HG02798 (cell line): Measurements from ENCODE around the gene ZNF519.
A peak's percentile ranks its signal among the peaks of the same experiment; 100 is the strongest.
"Not testable (repeated sequence)": the region's sequence is repeated elsewhere in the genome, so short reads cannot be mapped to it uniquely, and the experiment has no call there.

Experiments used
- ATAC-seq: cut with Tn5 transposase; IDR thresholded peaks from one replicate; pipeline ENCODE4 v1.9.1; 2021; ENCODE audit warnings: mild to moderate bottlenecking; ENCODE audit not compliant: unreplicated experiment, poor library complexity

ZNF519 gene

GRCh38 chr18:14132271-14132700 is at the start of gene ZNF519:
ZNF519 (minus strand) TSS chr18:14132435; CDS start chr18:14132277, 158 bp downstream.
- ATAC-seq: peak; percentile 100

- peak; percentile 15 for ATAC-seq
Observed at GRCh38 chr18:14179306-14179705, 47.1 kb upstream of the ZNF519 start.

DNA sequence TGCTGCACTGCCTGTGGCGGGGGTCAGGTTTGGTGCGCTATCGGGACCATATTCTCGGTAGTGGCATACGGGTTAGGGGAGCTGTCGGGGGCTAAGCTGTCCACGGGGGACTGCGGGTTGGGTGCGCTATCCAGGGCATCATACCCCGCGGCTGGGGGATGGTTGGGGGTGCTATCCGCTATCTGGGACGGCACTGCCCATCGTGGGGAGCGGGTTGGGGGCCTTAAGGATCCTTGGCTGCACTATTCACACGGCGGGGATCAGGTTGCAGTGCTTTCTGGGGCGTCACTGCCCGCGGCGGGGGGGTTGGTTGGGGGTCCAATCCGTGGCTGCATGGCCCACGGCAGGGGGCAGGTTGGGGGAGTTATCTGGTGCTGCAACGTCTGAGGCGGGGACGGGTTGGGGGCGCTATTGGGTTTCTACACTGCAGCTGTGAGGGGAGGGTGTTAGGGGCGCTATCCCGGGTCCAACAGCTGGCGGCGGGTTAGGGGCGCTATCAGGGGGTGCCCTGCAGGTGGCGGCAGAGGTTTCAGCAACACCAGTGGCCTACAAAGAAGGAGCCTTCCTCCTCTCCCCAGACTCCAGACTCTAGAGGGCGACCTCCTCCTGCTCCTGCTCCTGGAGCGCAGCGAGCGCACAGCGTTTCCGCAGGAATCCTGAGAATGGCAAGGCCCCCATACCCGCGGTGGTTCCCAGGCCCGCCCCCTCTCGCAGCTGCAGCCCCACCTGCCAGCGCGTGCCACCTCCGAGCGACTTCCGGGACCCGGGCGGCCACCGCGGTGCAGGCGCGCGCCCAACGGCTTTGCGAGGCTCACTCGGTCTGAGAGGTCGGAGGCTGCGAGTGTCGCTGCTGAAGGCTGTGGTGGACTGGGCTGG is 46.3 kb upstream of the ZNF519 start:
- ATAC-seq: peak; percentile 89

- ATAC-seq: not testable (repeated sequence)
Observed at GRCh38 chr18:14177540-14178320, 45.5 kb upstream of the ZNF519 start.

DNA sequence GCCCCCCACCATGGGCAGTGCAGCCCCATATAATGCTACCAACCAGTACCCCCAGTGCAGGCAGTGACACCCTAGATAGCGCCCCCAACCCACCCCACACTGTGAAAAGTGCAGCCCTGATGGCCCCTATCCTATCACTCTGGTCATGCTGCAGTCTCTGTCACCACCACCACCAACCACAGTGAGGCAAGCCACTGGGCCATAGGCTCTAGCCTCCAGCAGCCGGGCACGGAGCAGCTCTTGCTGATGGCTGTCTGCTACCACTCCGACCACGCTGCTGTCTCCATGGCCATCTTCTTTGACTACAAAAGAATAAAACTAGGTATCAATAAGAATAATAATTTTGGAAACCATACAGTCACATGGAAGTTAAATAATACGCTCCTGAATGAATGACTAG is 43.2 kb upstream of the ZNF519 start:
- not testable (repeated sequence) for ATAC-seq

GRCh38 chr18:14174706-14175085 is 42.5 kb upstream of the ZNF519 start:
- ATAC-seq: no peak

DNA sequence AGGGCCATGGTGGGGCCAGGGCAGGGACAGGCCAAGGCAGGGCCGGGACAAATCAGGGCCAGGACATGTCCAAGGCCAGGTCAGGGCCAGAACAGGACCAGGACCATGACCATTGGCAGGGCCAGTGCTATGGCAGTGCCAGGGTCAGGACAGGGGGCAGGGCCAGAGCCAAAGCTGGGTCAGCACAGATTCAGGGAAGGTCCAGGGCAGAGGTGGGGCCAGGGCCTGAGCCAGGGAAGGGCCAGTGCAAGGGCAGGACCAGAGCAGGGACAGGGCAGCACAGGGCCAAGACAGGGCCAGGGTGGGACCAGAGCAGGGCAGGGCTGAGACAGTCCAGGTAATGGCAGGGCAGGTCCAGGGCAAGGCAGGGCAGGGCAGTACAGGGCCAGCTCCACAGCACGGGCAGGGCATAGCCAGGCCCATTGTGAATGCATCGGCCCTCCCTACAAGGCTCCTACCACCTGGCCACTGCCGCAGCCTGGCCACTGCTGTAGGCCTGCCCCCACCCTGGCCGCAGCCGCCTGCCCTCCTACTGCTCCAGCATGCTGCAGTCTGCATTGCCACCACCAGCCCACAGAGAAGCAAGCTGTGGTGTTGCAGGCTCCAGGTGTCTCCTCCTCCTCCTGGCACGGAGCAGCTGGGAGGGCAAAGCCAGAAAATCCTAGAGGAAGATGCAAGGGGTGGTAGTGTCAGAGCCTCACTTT is 41.9 kb upstream of the ZNF519 start:
- ATAC-seq: not testable (repeated sequence)

GRCh38 chr18:14173116-14173951 is 41.1 kb upstream of the ZNF519 start:
- not testable (repeated sequence) for ATAC-seq

DNA sequence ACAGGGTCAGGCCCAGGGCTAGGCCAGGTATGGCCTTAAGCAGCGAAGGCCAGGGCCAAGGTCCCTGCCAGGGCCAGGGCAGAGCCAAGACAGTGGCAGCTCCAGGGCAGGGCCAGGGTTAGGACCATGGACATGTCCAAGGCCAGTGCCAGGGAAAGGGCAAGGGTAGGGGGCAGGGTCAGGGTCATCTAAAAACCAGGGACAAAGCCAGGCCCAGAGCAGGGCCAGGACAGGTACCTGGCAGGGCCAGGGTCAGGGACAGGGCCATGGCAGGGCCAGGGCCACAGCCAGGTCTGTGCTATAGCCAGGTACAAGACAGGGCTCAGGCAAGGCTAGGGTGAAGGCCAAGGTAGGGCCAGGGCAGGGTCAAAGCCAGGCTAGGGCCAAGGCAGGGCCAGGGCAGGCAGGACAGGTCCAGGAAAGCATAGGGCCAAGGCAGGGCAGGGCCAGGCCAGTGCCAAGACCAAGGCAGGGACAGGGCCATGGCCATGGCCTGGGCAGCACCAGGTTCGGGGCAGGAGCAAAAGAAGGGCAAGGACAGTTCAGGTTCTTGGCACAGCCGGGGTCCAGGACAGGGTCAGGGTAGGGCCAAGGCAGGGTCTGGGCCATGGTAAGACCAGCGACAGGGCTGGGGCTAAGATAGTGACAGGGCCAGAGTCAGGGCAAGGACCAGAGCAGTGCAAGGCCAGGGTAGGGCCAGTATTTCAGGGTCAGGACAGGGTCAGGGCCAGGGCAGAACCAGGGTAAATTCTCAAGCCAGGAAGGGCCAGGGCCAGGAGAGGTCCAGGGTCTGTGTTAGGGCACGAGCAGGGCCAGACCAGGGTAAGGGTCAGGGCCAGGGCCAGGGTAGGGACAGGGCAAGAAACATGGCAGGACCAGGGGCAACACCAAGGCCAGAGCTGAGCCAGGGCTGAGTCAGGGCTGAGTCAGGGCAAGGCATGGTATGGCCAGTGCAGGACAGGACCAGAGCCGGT is 40.2 kb upstream of the ZNF519 start:
- not testable (repeated sequence) for ATAC-seq

DNA sequence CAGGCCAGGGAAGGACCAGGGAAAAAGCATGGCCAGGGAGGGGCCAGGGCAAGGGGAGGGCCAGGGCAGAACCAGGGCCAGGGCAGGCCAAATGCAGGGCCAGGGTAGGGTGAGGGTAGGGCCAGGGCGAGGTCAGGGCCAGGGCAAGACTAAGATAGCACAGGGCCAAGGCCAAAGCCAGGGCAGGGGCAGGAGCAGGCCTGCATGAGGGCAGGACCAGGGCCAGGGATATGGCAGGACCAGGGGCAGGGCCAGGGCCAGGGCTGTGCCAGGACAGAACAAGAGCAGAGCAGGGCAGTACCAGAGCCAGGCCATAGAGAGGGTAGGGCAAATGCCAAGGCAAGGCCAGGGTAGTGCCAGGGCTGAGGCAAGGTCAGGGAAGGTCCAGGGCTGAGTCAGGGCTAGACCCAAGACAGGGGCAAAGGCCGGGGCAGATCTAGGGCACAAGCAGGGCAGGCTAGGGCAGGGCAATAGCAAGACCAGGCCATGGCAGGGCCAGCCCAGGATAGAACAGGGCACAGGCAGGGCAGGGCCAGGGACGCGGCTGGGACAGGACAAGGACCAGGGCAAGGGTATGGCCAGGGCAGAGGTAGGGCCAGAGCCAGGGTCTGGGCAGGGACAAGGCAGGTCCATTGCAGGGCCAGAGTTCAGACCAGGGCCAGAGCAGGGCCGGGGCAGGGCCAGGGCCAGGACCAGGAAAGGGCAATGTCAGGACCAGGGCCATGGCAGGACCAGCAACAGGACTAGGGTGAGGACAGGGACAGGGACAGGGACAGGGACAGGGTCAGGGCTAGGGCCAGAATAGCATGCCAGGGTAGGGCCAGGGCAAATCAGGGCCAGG is 39.3 kb upstream of the ZNF519 start:
- ATAC-seq: not testable (repeated sequence)

DNA sequence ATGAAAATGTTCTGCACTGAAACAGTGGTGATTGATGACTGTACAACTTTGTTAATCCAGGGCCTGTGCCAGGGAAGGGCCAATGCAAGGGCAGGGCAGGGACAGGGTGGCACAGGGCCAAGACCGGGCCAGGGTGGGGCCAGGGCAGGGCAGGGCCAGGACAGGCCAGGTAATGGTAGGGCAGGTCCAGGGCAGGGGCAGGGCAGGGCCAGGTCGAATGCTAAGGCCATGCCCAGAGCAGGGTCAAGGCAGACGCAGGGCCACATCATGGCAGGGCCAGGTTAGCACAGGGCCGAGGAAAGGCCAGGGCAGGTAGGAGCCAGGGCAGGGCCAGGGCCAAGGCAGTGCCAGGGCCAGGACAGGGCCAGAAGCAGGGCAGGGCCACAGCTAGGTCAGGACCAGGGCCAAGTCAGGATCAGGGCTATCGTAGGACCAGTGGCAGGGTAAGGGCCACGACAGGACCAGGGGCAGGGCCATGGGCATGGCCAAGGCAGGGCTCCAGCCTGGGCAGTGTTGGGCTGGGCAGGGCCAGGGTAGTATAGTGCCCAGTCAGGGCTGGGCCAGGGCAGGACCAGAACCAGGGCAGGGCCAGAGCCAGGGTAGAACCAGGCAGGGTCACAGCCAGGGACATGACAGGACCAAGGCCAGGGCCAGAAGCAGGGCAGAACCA is 38.3 kb upstream of the ZNF519 start:
- ATAC-seq: not testable (repeated sequence)

GRCh38 chr18:14162915-14163314 is 30.7 kb upstream of the ZNF519 start:
- not testable (repeated sequence) for ATAC-seq

- ATAC-seq: not testable (repeated sequence)
Observed at GRCh38 chr18:14151564-14152113, 19.4 kb upstream of the ZNF519 start.

- ATAC-seq: not testable (repeated sequence)
Observed at GRCh38 chr18:14150766-14151165, 18.5 kb upstream of the ZNF519 start.

GRCh38 chr18:14149916-14150420 is 17.7 kb upstream of the ZNF519 start:
- not testable (repeated sequence) for ATAC-seq

GRCh38 chr18:14149121-14149850 is 17.1 kb upstream of the ZNF519 start:
- not testable (repeated sequence) for ATAC-seq
